Head of caudate nucleus (tissue), 42 donors: Measurements from ENCODE around the gene CDK17.
"Not testable (repeated sequence)": the region's sequence is repeated elsewhere in the genome, so short reads cannot be mapped to it uniquely, and the experiment has no call there.

Source experiments
- DNase-seq, 42 donors: peaks; one replicate each; pipeline versions ENCODE4 v3.0.0 to v3.0.0-alpha.2; 2020 to 2021; ENCODE audit warnings: mixed read lengths in 7 of 42
- intact Hi-C: fragments of 100-400 bp; cut with DNase I; formaldehyde crosslinking; loops from one replicate; pipeline ENCODE4 v1.15.0; 2022

Gene CDK17

DNA sequence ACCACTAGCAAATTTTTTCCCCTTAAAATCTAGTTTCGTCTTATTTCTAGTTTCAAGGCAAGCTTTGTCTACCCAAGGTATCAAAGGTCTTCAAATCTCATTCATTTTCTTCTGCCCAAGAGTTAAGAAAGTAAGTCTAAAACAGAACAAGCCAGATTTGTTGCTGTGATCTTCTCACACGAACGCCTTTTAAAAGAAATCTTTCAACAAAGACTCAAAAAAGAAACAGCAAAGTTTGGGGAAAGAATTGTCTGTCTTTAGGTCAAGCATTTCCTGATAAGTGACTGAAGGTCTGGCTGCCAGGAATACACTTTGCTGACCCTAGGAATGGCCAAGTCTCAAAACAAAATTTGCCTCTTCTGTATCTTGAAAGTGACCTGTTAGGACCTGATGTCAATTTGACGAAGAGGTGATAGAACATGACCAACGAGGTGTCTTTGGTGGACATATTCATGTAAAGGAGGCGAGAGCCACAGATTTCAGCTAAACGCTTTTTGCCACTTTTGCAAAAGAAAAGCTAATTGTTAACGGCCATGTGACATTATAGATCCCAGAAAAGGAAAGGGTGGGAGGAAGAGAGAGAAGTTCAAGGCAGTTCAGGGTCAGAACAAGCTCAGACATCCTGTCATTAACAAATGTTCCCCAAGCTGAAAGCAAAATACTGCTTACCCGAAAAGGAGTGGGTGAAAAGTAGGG is 1.7 kb downstream of the CDK17 start:
- intact Hi-C loops: loop anchor here (2.0 to 5.0 kb wide), 2 partner anchors 86 to 90 kb away; partner anchors contain the start of gene CFAP54
- peak in 3 of 42 donors; percentile 8 to 44 (median 31) for DNase-seq

- intact Hi-C loops: loop anchor here (2.0 to 5.0 kb wide), 2 partner anchors 86 to 91 kb away; partner anchors contain the start of gene CFAP54
- no peak for DNase-seq
These were observed 2.3 kb downstream of the CDK17 start for GRCh38 chr12:96397756-96398423.

GRCh38 chr12:96396914-96397313 is 3.3 kb downstream of the CDK17 start:
- intact Hi-C loops: loop anchor here (5.0 kb wide), 1 partner anchor 85 kb away; no protein-coding TSS in a partner anchor
- no peak for DNase-seq

DNA sequence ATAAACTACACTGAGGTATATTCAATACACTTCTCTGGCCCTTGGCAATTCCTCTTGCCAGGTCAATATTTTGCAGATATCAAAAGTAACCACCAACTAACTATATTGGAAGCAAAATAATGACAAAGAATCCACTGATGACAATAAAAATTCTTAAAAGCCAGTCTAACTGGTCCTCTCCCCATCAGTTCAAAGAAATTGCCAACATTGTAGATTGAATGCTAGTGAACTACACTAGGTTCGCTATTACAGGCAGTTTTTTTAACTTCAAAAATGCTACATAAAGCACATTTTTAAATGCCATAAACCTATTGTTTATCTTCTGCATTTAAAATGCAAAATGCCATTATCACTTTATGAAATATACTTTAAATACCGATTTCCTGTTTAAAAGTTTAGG is 4.0 kb downstream of the CDK17 start:
- intact Hi-C loops: loop anchor here (5.0 kb wide), 1 partner anchor 84 kb away; no protein-coding TSS in a partner anchor
- no peak for DNase-seq

GRCh38 chr12:96395236-96395635 is 5.0 kb downstream of the CDK17 start:
- intact Hi-C loops: loop anchor here (5.0 kb wide), 1 partner anchor 83 kb away; no protein-coding TSS in a partner anchor
- DNase-seq: no peak

- intact Hi-C loops, DNase-seq: not testable (repeated sequence)
These were observed 7.0 kb downstream of the CDK17 start for GRCh38 chr12:96393229-96393628.

GRCh38 chr12:96392397-96392796 is 7.8 kb downstream of the CDK17 start:
- DNase-seq: no peak
- intact Hi-C loops: no loop called here

- no peak for DNase-seq
- intact Hi-C loops: no loop called here
These were observed 12.3 kb downstream of the CDK17 start for GRCh38 chr12:96387981-96388380.

GRCh38 chr12:96386794-96387193 is 13.4 kb downstream of the CDK17 start:
- intact Hi-C loops: no loop called here

GRCh38 chr12:96383991-96384390 is 16.2 kb downstream of the CDK17 start:
- DNase-seq: no peak
- intact Hi-C loops: no loop called here

More at GRCh38 chr12:96386794-96387193, 13.4 kb downstream of the CDK17 start:
- no peak for DNase-seq

DNA sequence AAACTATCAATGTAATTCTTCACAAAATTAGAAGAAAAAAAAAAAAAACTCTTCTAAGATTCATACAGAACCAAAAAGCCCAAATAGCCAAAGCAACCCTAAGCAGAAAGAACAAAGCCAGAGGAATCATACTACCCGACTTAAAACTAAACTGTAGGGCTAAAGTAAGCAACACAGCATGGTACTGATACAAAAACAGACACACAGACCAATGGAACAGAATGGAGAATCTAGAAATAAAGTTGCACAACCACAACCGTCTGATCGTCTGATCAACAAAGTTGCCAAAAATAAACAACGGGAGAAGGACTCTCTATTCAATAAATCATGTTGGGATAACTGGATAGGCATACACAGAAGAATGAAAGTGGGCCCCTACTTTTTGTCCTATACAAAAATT is 16.9 kb downstream of the CDK17 start:
- intact Hi-C loops: no loop called here

GRCh38 chr12:96379743-96380142 is 20.5 kb downstream of the CDK17 start:
- intact Hi-C loops, DNase-seq: not testable (repeated sequence)

More for the DNA sequence above, 16.9 kb downstream of the CDK17 start:
- DNase-seq: no peak

- no peak for DNase-seq
- intact Hi-C loops: no loop called here
These were observed 21.9 kb downstream of the CDK17 start for GRCh38 chr12:96378319-96378718.

DNA sequence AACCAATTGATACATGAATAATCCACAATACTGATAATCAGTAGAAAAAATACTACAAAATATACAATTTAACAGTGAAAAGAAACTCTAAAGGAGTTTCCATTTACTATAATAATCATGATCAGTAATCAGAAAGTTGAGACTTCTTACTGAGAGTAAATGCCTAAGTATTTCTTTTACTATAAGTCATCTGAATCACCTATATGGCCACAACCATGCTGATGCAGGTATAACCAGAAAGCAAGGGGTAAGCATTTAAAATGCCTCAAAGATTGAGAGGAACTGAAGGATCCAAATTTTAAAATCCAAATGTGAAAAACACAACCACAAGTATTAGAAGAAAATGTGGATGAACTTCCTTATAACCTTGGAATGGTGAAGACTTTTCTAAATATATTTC is 23.4 kb downstream of the CDK17 start:
- intact Hi-C loops: no loop called here

GRCh38 chr12:96375841-96376604 is 24.2 kb downstream of the CDK17 start:
- intact Hi-C loops: no loop called here
- no peak for DNase-seq

More for the DNA sequence above, 23.4 kb downstream of the CDK17 start:
- DNase-seq: no peak

DNA sequence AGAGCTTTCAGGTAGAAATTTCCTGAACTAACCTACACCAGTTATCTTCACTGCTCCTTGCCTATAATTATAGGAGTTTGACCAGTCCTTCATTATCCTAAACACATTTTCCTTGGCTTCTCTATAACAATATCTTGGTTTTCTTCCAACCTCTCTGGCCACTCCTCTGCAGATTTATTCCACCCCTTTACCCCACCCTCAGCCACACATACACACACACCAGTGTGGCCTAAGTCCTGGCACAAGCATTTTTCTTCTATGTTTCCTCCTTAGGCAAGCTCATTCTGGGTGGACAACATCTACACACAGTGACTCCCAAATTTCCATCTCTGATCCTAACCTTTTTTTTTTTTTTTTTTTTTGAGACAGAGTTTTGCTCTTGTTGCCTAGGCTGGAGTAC is 25.1 kb downstream of the CDK17 start:
- DNase-seq: no peak
- intact Hi-C loops: no loop called here

DNA sequence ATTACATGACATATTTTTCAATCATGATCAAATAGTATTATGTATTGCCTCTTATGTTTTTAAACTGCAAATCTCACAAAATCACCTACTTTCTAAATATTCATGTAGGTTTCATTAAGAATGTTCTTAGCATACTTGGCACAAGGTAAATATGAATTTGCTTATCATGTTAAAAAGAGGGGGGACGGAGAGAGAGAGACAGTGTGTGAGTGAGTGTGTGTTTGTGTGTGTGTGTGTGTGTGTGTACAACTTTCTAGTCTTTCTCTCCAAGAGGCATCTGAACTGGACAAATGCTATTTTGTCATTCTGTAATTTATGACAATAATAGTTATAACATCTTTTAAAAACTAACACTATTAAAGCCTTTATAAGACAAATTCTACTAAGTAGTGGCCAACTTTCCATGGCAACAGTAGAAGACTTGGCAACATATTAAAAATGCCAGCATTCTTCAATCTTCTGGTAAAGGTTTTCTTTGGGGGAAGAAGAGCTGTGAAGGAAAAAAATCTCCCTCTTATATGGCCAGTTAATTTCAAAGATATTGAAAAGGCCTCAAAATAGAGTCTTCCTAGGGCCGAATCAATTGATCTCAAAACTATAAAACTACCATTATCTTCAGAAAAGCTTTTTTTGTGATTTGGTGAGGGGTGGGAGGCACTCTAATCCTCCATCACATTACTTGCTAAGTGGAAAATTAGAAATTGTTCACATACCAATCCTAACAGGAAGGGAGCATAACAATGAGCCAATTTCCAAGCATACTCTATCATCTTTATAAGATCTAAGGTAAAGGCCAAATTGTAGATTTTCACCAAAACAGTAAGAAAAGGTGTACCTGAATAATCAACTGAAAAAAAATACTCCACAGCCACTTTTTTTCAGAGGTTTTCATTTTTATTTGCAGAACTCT is 28.2 kb downstream of the CDK17 start:
- no peak for DNase-seq
- intact Hi-C loops: no loop called here

DNA sequence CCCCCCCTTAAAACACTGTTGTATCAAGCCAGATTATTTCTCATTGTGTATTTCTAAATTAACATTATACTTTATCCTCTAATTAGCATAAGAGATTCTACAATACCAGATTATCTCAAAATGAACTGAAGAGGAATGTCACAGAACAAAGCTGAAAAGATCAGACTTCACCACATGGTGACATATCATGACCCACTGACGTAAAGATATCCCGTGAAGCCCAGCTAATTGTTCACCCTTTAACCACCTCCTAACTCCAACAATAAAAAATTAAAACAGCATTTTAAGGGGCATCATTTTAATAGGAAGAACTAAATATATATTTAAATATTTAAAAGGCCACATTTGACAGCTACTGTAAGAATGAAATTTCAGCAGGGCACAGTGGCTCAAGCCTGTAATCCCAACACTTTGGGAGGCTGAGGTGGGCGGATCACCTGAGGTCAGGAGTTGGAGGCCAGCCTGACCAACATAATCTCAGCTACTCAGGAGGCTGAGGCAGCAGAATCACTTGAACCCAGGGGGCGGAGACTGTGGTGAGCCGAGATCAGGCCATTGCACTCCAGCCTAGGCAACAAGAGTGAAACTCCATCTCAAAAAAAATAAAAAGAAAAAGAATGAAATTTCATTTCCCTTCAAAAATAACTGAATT is 29.0 kb downstream of the CDK17 start:
- intact Hi-C loops: no loop called here
- no peak for DNase-seq
